ENCODE results near the gene PIGR. TPM values are rescaled to one million over a fixed set of nuclear protein-coding genes. Genes with fewer than 3 reads are reported as not detected.
A peak's percentile ranks its signal among the peaks of the same experiment; 100 is the strongest.

Gene PIGR
- total RNA-seq, 1 donor from 2014 or later, result not detected

DNA sequence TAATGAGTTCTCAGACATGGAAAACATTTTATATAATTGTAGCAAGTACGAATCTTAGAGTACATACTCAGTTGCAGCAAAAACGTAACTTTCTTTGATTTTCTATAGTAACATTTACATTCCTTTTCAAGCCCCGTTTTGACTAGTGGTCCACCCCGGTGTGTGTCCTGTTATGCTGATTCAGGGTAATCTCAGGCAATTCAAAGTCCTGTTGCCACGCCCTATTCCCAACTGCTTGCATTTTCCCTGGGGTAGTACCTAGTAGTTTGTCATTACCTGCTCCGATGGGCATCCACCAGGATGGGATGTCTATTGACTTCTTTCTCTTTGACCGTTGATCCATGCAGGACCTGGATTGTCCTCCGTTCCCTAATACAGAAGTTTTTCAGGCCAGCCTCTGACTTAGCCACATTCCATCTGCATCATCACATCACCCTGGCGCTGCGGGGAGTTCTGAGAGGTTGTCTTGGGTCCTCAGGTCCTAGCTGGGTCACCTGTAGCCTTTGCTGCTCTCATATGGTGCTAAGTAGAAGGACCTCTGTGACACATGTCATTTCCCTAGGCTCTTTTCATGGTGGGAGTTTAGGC is 39.0 kb upstream of the PIGR start:
- H3K27ac Mint-ChIP-seq (ENCODE audit: unreplicated experiment), result no peak overlapping the region
- H3K36me3 Mint-ChIP-seq (ENCODE audit: low read depth), result peaks cover 2% of the 10 kb centered on the region
- peaks cover 56% of the 10 kb centered on the region for H3K27me3 Mint-ChIP-seq (ENCODE audit: low read depth)

DNA sequence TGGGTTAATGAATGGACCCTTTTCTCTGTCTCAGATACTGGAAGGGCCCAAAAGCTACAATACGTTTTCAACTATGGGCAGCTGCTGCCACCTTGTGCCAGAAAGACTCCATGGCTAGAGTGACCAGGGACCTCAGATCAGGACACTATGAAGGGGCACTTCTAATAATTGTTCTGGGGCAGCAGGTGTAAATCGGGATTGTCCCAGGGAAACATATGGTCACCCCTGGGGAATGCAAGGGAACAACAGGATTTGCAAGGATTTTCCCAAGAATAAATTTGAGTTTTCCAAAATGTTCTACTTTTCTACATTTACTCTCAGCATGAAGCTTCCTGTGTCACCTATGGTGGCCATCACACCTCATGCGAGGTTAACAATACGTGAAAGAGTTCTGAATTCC is 36.0 kb upstream of the PIGR start:
- H3K27ac Mint-ChIP-seq (ENCODE audit: unreplicated experiment), result no peak overlapping the region
- H3K27me3 Mint-ChIP-seq (ENCODE audit: low read depth), result peaks cover 56% of the 10 kb centered on the region
- TF ChIP-seq, protein P1, sequence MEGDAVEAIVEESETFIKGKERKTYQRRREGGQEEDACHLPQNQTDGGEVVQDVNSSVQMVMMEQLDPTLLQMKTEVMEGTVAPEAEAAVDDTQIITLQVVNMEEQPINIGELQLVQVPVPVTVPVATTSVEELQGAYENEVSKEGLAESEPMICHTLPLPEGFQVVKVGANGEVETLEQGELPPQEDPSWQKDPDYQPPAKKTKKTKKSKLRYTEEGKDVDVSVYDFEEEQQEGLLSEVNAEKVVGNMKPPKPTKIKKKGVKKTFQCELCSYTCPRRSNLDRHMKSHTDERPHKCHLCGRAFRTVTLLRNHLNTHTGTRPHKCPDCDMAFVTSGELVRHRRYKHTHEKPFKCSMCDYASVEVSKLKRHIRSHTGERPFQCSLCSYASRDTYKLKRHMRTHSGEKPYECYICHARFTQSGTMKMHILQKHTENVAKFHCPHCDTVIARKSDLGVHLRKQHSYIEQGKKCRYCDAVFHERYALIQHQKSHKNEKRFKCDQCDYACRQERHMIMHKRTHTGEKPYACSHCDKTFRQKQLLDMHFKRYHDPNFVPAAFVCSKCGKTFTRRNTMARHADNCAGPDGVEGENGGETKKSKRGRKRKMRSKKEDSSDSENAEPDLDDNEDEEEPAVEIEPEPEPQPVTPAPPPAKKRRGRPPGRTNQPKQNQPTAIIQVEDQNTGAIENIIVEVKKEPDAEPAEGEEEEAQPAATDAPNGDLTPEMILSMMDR (IDR thresholded peaks at IDR 0.05), result peak; percentile 84
- no peaks in the 10 kb centered on the region for H3K36me3 Mint-ChIP-seq (ENCODE audit: low read depth)
- H3K9me3 Mint-ChIP-seq (ENCODE audit: low read depth), result no peaks in the 10 kb centered on the region
- no peak overlapping the region for H3K4me3 Mint-ChIP-seq (ENCODE audit: unreplicated experiment)
- H3K4me1 Mint-ChIP-seq (ENCODE audit: low read depth), result no peaks in the 10 kb centered on the region
- no peak for DNase-seq (ENCODE audit: low spot score)

More for the DNA sequence above, 39.0 kb upstream of the PIGR start:
- DNase-seq (ENCODE audit: low spot score), result no peak
- Mint-ChIP-seq H3K4me3 (ENCODE audit: unreplicated experiment) (no peak overlapping the region), H3K9me3 (ENCODE audit: low read depth) (no peaks in the 10 kb centered on the region), H3K4me1 (ENCODE audit: low read depth) (no peaks in the 10 kb centered on the region)
- TF ChIP-seq, protein P1 (IDR thresholded peaks at IDR 0.05), result no peak

DNA sequence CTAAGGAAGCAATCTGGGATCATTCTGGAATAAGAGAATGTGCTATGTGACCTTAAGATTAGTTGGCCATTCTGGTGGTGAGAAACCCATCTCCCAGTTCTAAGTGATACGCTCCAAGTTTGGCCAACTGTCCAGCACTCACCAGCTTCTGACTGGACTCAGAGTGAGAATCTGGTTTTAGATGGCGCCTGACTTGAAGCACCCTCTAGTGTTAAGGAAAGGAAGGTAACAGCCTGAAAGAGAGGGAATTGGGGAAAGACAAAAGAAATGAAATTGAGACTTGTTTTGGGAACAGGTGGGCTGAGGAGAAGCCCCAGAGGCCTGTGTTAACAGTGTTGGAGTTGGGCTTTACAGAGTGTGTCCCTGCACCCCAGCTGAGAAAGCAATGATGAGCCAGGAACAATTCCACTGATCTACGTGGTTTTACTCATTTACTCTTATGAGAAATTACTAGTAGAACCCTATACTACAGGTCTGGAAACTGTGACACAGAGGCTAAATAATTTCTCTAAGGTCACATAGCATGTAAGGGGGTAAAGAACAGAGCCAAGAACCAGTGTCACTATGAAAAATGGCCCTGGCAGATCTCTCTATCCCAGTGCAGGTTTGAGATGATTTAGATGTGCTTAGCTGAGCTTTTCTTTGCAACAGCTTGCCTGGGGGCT is 33.2 kb upstream of the PIGR start:
- no peak overlapping the region for H3K27ac Mint-ChIP-seq (ENCODE audit: unreplicated experiment)
- H3K4me1 Mint-ChIP-seq (ENCODE audit: low read depth), result no peaks in the 10 kb centered on the region
- H3K4me3 Mint-ChIP-seq (ENCODE audit: unreplicated experiment), result no peak overlapping the region
- H3K36me3 Mint-ChIP-seq (ENCODE audit: low read depth), result no peaks in the 10 kb centered on the region
- H3K9me3 Mint-ChIP-seq (ENCODE audit: low read depth), result no peaks in the 10 kb centered on the region
- peaks cover 42% of the 10 kb centered on the region for H3K27me3 Mint-ChIP-seq (ENCODE audit: low read depth)
- DNase-seq (ENCODE audit: low spot score), result no peak
- TF ChIP-seq, protein P1 (IDR thresholded peaks at IDR 0.05), result peak; percentile 73

DNA sequence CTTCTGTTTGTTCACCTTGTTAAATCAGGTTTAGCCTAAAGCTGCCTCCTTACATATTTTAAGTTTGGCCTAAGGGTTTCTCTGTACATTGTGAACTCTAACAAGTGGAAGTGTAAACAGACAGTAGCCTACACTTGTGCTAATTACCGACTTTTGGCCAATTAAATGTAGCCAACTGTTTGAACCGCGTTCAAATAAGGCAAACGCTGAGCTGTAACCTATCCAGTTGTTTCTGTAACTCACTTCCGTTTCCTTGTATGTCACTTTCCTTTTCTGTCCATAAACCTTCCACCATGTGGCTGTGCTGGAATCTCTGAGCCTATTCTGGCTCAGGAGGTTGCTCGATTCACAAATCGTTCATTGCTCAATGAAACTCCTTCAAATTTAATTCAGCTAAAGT is 32.0 kb upstream of the PIGR start:
- Mint-ChIP-seq H3K27me3 (ENCODE audit: low read depth) (peaks cover 44% of the 10 kb centered on the region), H3K9me3 (ENCODE audit: low read depth) (no peaks in the 10 kb centered on the region)
- TF ChIP-seq, protein P1 (IDR thresholded peaks at IDR 0.05), result no peak

DNA sequence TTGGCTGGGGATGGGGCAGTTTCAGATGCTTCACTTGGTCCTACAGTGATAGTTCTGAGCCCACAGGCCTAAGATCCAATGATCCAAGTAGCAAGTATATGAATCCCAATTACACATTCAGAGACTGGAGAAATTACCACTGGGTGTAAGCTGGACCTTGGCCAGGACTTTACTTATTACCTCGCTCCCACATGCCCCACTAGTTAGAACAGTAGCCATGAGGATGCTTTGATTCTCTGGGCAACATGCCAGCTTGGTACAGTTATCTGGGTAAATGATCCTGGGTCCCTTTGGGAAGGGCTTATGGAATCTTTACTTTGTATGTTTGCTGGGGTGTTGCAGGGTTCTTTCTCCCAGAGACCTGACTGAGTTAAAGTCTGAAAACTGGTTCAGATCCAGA is 29.0 kb upstream of the PIGR start:
- DNase-seq (ENCODE audit: low spot score), result no peak
- H3K36me3 Mint-ChIP-seq (ENCODE audit: low read depth), result no peaks in the 10 kb centered on the region
- no peak overlapping the region for H3K27ac Mint-ChIP-seq (ENCODE audit: unreplicated experiment)
- H3K4me1 Mint-ChIP-seq (ENCODE audit: low read depth), result no peaks in the 10 kb centered on the region
- H3K27me3 Mint-ChIP-seq (ENCODE audit: low read depth), result peaks cover 56% of the 10 kb centered on the region
- TF ChIP-seq, protein P1 (IDR thresholded peaks at IDR 0.05), result no peak
- H3K9me3 Mint-ChIP-seq (ENCODE audit: low read depth), result no peaks in the 10 kb centered on the region
- H3K4me3 Mint-ChIP-seq (ENCODE audit: unreplicated experiment), result no peak overlapping the region

More for the DNA sequence above, 32.0 kb upstream of the PIGR start:
- Mint-ChIP-seq H3K4me1 (ENCODE audit: low read depth) (no peaks in the 10 kb centered on the region), H3K27ac (ENCODE audit: unreplicated experiment) (no peak overlapping the region), H3K4me3 (ENCODE audit: unreplicated experiment) (no peak overlapping the region), H3K36me3 (ENCODE audit: low read depth) (no peaks in the 10 kb centered on the region)
- DNase-seq (ENCODE audit: low spot score), result no peak
